Measurements from ENCODE around the gene TCP10L. TPM values are rescaled to one million over a fixed set of nuclear protein-coding genes. Genes with fewer than 3 reads are reported as not detected.

TCP10L gene
- polyA plus RNA-seq, 3 donors from 2014 or later = 0.31 to 0.75 TPM; not detected in 1

Other genes with a start within 250 kb of the TCP10L start
- gene URB1, start 192.5 kb downstream of the TCP10L start, polyA plus RNA-seq = 1 to 10 TPM; 1.1 to 2.3 (median 1.3) TPM
- 10 to 100 TPM in 2 of 3 donors, 1 to 10 TPM in 1; 9.0 to 33.8 (median 20.0) TPM for gene EVA1C, start 172.8 kb downstream of the TCP10L start, polyA plus RNA-seq
- gene CFAP298, start 26.9 kb upstream of the TCP10L start, polyA plus RNA-seq = 10 to 100 TPM; 40.2 to 56.2 (median 46.8) TPM
- gene SYNJ1, start 142.5 kb upstream of the TCP10L start, polyA plus RNA-seq = 1 to 10 TPM in 2 of 3 donors, under 1 TPM in 1; 0.05 to 7.9 (median 2.1) TPM
- 10 to 100 TPM in 1 of 3 donors, 1 to 10 TPM in 2; 1.3 to 11.6 (median 4.9) TPM for gene PAXBP1, start 186.2 kb upstream of the TCP10L start, polyA plus RNA-seq